Hematopoietic multipotent progenitor cell treated with erythropoietin and hydrocortisone succinate and interleukin-3 and kit ligand, for 15 days (in vitro differentiated cells): ENCODE data around the gene SNX9.

Experiments
- DNase-seq: peaks from one replicate; pipeline ENCODE4 v3.0.0-alpha.2; 2015; ENCODE audit warnings: low spot score

Gene SNX9

GRCh38 chr6:157859775-157860504, 36.9 kb downstream of the SNX9 start:
- no peak for DNase-seq

DNA sequence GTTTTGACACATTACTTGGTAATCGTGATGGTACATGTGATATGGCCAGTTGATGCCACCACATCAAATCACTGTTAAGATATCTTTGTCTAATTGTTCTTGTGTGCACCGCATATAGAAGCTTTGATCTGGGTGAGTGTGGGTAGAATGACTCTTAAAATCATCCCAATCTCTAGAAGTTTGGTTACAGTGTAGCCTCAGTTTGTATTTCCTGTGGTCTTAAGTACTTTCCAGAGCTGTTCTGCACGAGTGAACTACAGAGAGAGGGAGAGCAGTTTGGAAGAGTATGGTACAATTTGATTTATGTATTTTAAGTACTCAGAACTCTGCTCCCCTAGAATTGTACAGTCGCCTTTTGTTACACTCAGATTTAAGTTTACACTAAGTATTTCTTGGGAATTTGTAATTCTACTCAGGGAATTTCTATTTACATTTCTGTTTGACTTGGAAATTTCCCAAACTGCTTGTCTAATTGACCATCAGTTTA, 37.5 kb downstream of the SNX9 start:
- DNase-seq = no peak

DNA sequence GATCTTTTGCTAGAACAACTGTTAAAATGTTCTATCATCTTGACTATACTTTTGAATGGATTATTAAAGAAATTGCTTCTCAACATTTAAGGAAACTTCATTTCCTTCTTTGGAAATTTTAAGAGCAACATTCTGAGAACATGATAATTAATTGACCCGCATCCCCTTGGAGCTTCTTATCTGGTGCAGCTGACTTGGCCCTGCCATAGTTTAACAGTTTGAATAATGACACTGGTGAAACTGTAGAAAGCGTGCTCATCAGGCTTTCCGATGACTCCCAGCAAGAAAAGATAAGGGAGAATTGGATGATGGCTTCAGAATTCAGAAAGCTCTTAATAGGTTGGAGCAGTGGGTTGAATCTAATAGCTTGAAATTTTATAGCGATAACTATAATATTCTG, 38.1 kb downstream of the SNX9 start:
- peak; percentile 21 for DNase-seq

DNA sequence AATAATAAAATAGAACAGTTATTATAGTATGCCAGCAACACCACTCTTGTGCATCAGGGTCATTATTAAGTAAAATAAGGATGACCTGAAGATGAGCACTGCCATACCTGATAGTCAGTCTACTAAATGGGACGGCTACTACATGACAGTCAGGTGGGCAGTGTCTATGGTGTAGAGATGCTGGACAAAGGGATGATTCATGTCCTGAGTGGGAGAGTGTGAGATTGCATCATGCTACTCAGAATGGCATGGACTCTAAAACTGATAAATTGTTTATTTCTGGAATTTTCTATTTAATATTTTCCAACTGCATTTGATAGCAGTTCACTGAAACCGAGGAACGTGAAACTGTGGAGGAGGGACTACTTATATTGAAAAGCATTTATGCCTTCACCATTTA, 38.8 kb downstream of the SNX9 start:
- DNase-seq = no peak

- no peak for DNase-seq
Observed at GRCh38 chr6:157862706-157863105, 39.7 kb downstream of the SNX9 start.

DNA sequence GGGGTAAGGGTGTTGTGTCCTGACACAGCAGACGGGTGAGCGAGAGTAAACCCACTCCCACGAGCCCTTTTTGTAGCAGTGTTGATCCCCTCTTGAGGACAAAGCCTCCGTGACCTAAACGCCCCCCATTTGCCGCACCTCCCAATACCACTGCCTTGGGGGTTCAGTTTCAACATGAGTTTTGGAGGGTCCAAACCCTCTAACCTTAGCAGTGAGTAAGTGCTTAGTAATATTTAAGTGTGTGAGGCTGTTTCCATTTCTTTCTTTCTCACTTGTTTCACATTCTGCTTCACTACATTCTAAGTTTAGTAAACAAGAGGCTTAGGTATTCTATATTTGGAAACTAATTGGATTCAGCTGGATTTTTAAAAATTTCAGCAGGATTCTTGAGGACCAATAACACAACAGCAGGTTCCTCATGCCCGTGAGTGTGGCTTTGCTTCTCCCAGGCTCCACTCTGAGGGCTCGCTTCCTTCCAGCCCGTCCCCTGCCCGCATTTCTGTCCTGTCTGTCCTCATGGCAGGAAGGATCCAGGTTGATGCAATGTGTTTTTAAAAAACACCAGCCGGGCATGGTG, 41.2 kb downstream of the SNX9 start:
- no peak for DNase-seq

- DNase-seq = no peak
Observed at GRCh38 chr6:157865249-157865648, 42.2 kb downstream of the SNX9 start.

- no peak for DNase-seq
Observed at GRCh38 chr6:157867155-157867559, 44.1 kb downstream of the SNX9 start.

DNA sequence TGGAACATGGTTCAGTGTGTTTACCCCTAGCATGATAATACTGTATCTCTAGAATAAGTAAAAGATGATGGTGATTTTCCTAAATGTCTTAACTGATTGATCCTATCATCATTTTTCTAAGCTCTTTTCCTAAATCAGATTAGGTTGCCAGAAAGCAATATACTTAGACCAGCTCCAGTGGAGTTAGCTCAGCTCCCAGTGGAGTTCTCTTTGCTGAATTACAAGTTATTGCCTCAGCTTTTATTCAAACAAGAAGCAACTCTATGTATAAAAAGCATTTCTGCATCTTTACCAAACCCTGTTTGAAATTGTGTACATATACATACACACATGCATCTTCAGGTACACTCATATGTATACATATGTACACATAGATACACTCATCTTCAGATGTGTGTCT, 44.9 kb downstream of the SNX9 start:
- DNase-seq = no peak

DNA sequence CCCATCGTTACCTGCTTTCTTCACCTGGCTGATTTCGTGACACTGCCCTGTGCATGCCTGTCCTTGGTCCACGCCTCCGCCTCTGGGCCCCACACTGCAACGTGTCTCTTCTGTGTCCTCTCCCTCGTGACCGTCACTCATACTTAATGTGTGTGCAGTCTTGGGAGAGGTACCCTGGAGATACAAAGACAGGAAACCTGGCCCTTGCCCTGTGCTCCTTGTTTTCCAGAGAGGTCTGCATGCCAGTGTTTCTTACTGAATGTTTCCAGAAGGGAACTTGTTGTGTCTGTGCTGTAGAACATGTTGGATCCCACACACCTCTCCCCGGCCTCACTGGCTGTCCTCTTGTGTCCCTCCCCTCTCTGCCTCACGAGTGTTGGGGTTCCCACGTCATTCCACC, 45.8 kb downstream of the SNX9 start:
- no peak for DNase-seq

GRCh38 chr6:157869673-157870302, 46.7 kb downstream of the SNX9 start:
- no peak for DNase-seq

GRCh38 chr6:157873735-157874344, 50.8 kb downstream of the SNX9 start:
- DNase-seq = peak; percentile 88

GRCh38 chr6:157877149-157877548, 54.1 kb downstream of the SNX9 start:
- DNase-seq = no peak

GRCh38 chr6:157877573-157878438, 54.8 kb downstream of the SNX9 start:
- no peak for DNase-seq

DNA sequence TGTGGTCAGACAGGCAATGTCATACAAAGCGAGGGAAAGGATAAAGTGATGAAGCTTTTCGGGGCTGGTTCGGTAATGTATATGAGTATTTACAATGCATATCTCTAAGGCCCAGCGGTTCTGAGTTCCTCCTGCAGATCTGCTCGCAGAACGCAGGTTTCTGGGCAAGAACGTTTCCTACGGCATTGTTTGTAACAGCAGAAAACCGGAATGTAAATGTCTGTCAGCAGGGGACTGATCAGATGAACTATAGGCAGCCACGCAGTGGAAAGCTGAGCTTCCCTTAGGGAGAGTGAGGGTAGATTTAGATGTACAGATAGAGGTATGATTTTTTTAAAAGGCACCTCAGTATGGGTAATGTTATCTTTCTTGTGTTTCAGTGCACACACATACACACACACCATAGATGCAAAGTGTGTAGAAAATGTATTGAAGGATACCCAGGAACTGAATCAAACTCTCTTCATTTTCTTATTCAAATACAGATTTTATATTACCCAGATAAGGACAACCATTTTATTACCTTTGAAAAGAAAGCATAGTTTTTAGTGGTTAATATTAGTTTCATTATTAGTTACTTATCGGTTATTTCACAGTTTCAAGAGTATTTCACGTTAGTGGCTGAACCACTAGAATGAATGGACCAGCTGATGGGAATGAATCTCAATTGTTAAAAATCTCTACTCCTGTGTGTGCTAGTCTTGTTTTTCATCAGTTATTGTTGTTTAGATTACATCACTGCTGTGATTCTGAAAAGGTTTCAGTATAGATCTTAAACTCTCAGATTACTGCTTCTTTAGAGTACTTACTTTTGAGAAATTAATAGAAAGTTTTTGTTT, 56.2 kb downstream of the SNX9 start:
- no peak for DNase-seq

- DNase-seq = no peak
Observed at GRCh38 chr6:157879873-157880254, 56.8 kb downstream of the SNX9 start.

DNA sequence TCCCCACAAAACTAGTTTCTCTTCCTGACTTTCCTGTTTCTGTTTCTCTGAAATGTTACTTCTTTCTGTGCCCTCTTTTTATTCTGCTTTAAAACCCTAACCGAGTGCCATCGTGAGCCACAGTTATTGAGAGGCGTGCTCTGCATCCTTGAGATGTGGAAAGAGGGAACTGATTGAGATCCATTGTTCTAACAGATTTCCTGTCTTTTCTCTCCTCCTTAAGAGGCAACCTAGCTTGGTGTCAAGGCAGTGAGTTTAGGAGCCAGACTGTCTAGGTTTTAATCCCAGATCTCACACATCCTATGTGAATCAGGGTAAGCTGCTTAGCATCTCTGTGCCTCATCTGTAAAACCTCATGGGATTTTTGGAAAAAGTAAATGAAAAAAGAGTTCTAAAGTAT, 57.5 kb downstream of the SNX9 start:
- DNase-seq = no peak

DNA sequence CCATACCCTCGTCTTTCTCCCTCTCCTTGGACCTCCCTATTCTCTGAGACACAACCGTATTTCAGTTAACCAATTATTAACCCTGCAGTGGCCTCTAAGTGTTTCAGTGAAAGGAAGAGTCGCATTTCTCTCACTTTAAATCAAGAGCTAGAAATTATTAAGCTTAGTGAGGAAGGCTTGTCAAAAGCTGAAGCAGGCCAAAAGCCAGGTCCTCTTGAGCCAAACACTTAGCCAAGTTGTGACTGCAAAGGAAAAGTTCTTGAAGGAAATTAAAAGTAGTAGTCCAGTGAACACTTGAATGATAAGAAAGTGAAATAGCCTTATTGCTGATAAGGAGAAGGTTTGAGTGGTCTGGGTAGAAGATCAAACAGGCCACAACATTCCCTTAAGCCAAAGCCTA, 58.3 kb downstream of the SNX9 start:
- DNase-seq = no peak

DNA sequence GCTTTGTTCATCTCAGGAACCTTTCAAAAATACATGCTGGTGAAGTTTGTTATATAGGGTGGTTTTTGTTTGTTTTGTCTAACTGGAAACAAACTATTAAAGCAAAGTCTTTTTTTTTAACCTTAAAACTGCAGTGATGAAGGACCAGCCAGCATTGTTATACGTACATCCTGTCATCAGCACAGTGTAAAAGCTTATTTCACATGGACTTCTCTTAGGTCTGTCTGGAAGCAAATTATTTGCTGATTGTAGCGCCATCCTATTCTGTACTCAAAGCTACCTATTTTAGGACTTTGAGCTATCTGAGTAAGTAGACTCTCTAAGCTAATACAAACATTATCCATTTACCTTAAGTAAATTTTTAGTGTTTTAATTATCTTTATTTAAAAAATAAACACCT, 61.7 kb downstream of the SNX9 start:
- no peak for DNase-seq

DNA sequence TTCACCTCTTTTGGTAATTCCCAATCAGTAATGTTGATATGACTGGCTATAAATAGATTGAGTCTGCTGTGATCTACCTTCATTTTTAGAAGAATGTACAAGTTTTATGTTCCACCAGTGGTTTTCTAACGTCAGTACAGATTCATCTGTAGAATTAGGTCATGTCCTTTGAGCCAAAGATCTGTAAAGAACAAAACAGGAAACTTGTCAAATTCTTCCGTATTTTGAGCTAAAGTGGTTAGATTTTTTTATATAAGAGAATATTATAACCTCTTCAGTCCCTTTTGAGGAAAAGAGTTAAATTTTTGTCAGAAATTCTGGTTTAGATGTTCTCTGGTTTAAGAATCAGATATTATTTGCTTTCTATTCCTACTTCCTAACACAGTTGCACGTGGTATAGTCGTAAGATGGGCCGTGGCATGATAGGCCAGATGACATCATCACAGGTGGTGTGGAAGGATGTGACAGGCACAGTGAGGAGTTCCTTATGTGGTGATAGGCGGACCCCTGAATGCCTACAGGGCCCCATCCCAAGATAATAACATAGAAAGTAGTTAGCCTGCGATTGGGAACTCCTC, 62.3 kb downstream of the SNX9 start:
- DNase-seq = no peak

- no peak for DNase-seq
Observed at GRCh38 chr6:157885876-157886275, 62.8 kb downstream of the SNX9 start.
